ENCODE results near the gene MS4A15. TPM values are rescaled to one million over a fixed set of nuclear protein-coding genes. Genes with fewer than 3 reads are reported as not detected.

The MS4A15 gene
- total RNA-seq, 1 donor from 2014 or later, result not detected

DNA sequence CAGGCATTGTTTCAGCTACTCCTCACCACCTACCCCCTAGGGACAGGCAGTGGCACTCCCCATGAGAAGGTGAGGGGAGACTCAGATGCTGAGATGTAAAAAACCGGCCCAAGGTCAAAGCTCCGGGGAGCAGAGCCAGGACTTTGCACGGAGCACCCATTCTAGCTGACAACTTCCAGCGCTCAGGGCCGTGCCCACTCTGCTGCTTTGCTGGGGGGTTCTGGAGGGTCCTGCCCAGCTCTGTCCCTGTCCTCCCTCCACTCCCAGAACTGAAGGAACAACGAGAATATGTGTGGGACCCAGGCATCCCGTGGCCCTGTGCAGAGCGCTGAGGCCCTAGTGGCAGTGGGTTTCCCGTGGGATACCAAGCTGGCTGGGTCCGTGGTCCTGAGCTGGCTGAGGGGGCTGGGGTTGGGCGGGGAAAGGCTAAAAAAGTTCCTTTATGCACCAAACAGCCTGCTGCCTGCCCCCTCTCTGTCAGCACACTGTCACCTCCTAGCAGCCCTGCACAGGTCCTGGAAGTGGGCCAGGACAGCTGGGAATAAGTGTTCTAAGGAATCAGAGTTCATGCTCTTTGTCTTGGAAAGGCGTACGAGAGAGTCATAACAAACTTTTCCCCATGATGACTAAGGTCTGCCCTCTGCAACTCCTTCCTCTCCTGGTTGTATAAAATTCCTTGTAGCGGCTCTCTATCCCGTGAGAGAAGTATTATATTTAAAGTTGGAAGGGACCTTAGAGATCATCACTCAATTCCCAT, 30.3 kb downstream of the MS4A15 start:
- no peaks in the 10 kb centered on the region for H3K36me3 Mint-ChIP-seq (ENCODE audit: low read depth)
- no peak overlapping the region for H3K4me3 Mint-ChIP-seq
- no peaks in the 10 kb centered on the region for H3K9me3 Mint-ChIP-seq
- no peaks in the 10 kb centered on the region for H3K27me3 Mint-ChIP-seq
- intact Hi-C loops (cut with micrococcal nuclease), result no loop called here
- no peak overlapping the region for H3K27ac Mint-ChIP-seq
- DNase-seq, result no peak
- H3K4me1 Mint-ChIP-seq, result no peaks in the 10 kb centered on the region

DNA sequence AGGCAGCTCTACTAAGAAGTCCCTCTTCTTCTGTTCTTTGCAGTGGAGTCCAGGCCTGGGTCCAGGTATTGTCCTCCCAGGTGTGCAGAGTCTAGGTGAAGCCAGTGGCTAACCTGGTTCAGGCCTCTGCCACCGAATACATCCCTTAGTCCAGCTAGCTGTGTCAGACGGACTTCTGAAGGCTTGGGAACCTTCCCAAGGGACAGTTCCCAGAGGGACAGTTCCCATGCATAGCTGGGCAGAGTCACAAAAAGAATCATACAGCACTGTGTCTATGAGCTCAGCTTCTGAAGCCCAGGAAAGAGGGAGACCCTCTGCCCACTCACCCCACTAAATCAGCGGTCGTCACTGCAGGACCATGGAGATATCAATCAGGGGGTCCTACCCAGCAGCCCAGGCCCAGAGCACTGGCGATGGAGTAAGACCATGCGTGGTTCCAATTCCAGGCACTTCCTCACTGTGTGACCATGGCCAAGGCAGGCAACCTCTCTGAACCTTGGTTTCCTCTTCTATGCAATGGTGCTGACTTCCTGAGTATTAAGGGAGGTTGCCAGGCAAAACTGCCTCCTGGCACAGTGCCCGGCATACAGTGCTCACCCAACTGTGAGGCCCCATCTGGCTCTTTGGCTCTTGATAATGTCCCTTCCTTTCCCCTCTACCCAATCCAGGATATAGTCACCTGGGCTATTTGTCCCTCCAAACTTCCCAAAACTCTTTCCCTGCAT, 31.9 kb downstream of the MS4A15 start:
- intact Hi-C loops (cut with micrococcal nuclease), result no loop called here
- H3K27ac Mint-ChIP-seq, result no peak overlapping the region
- H3K36me3 Mint-ChIP-seq (ENCODE audit: low read depth), result no peaks in the 10 kb centered on the region
- no peaks in the 10 kb centered on the region for H3K4me1 Mint-ChIP-seq
- H3K27me3 Mint-ChIP-seq, result no peaks in the 10 kb centered on the region
- H3K4me3 Mint-ChIP-seq, result no peak overlapping the region
- DNase-seq, result no peak
- no peaks in the 10 kb centered on the region for H3K9me3 Mint-ChIP-seq

GRCh38 chr11:60790726-60791125, 34.1 kb downstream of the MS4A15 start:
- Mint-ChIP-seq H3K27me3 (no peaks in the 10 kb centered on the region), H3K4me3 (no peak overlapping the region), H3K36me3 (ENCODE audit: low read depth) (no peaks in the 10 kb centered on the region), H3K27ac (no peak overlapping the region), H3K9me3 (no peaks in the 10 kb centered on the region), H3K4me1 (no peaks in the 10 kb centered on the region)
- intact Hi-C loops (cut with micrococcal nuclease), result no loop called here
- no peak for DNase-seq

DNA sequence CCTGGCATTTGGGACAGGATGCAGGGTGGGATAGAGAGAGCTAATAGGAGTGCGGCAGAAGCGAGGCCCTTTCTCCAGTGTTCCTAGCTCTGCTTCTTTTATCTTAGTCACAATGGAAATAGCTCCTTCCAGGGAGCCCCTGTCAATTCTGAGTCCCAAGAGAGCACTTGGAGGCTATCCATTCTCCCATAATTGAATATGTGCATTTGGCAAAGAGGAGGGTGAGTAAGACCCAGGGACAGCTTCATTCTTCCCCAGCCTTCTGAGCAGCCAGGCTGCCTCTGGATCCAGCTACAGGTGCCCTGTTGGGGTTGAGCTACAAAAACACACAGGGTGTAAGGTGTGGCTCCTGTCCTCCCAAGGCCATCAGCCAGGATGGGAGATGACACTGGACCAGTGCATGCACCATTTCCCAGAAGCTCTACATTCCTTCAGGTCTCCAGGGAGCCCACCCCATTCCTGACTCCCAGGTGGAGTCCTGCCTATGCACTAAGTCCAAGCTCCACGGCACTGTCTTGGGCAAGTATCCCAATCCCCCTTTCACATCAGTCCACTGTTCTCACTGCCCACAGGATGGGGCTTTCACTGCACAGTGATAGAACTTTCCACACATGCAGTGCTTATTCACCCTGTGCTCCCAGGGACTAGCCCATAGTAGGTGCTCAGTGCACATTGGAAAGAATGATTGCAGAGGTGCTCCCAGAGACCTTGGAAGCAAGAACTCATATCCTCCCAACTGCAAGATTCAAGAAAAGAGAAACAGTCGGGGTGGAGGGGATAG, 34.7 kb downstream of the MS4A15 start:
- H3K27ac Mint-ChIP-seq, result no peak overlapping the region
- H3K36me3 Mint-ChIP-seq (ENCODE audit: low read depth), result no peaks in the 10 kb centered on the region
- H3K4me1 Mint-ChIP-seq, result no peaks in the 10 kb centered on the region
- no peaks in the 10 kb centered on the region for H3K9me3 Mint-ChIP-seq
- no peaks in the 10 kb centered on the region for H3K27me3 Mint-ChIP-seq
- no peak for DNase-seq
- intact Hi-C loops (cut with micrococcal nuclease), result no loop called here
- no peak overlapping the region for H3K4me3 Mint-ChIP-seq

DNA sequence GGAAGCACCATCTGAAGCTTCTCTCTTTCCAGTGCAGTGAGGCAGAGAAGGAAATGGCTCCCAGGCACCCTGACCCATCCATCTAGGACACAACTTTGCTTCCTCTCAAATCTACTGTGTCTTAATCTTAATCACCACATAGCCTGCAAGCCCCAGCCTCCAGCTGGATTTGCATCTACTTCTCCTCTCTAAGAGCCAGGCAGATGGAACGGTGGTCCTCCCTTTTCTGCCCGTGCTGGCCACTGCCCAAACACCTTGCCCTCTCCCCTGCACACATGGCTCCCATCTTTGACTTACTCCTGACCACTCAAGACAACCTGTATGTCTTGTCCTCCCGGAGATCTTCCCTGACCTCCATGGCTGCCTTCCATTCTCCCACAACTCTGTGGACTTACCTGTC, 35.9 kb downstream of the MS4A15 start:
- H3K27ac Mint-ChIP-seq, result no peak overlapping the region
- intact Hi-C loops (cut with micrococcal nuclease), result no loop called here
- DNase-seq, result no peak
- no peak overlapping the region for H3K4me3 Mint-ChIP-seq
- no peaks in the 10 kb centered on the region for H3K36me3 Mint-ChIP-seq (ENCODE audit: low read depth)
- H3K4me1 Mint-ChIP-seq, result no peaks in the 10 kb centered on the region
- no peaks in the 10 kb centered on the region for H3K9me3 Mint-ChIP-seq
- H3K27me3 Mint-ChIP-seq, result no peaks in the 10 kb centered on the region

GRCh38 chr11:60795291-60795690, 38.6 kb downstream of the MS4A15 start:
- no peaks in the 10 kb centered on the region for H3K27me3 Mint-ChIP-seq
- no peaks in the 10 kb centered on the region for H3K9me3 Mint-ChIP-seq
- no peaks in the 10 kb centered on the region for H3K4me1 Mint-ChIP-seq
- DNase-seq, result no peak
- H3K36me3 Mint-ChIP-seq (ENCODE audit: low read depth), result no peaks in the 10 kb centered on the region
- H3K4me3 Mint-ChIP-seq, result no peak overlapping the region
- no peak overlapping the region for H3K27ac Mint-ChIP-seq
- intact Hi-C loops (cut with micrococcal nuclease), result no loop called here

- H3K4me1 Mint-ChIP-seq, result no peaks in the 10 kb centered on the region
- intact Hi-C loops (cut with micrococcal nuclease), result no loop called here
- H3K4me3 Mint-ChIP-seq, result no peak overlapping the region
- no peaks in the 10 kb centered on the region for H3K9me3 Mint-ChIP-seq
- no peak for DNase-seq
- H3K36me3 Mint-ChIP-seq (ENCODE audit: low read depth), result no peaks in the 10 kb centered on the region
- H3K27ac Mint-ChIP-seq, result no peak overlapping the region
- H3K27me3 Mint-ChIP-seq, result peaks cover 6% of the 10 kb centered on the region
These were observed 41.4 kb downstream of the MS4A15 start for GRCh38 chr11:60797846-60798630.

- DNase-seq, result no peak
- peaks cover 8% of the 10 kb centered on the region for H3K27me3 Mint-ChIP-seq
- intact Hi-C loops (cut with micrococcal nuclease), result no loop called here
- H3K4me3 Mint-ChIP-seq, result no peak overlapping the region
- no peak overlapping the region for H3K27ac Mint-ChIP-seq
- H3K36me3 Mint-ChIP-seq (ENCODE audit: low read depth), result no peaks in the 10 kb centered on the region
- H3K4me1 Mint-ChIP-seq, result no peaks in the 10 kb centered on the region
- H3K9me3 Mint-ChIP-seq, result no peaks in the 10 kb centered on the region
These were observed 42.0 kb downstream of the MS4A15 start for GRCh38 chr11:60798631-60799030.

GRCh38 chr11:60801194-60801593, 44.5 kb downstream of the MS4A15 start:
- Mint-ChIP-seq H3K9me3 (no peaks in the 10 kb centered on the region), H3K27me3 (peaks cover 8% of the 10 kb centered on the region), H3K36me3 (ENCODE audit: low read depth) (no peaks in the 10 kb centered on the region), H3K4me1 (peaks cover 2% of the 10 kb centered on the region), H3K27ac (no peak overlapping the region), H3K4me3 (no peak overlapping the region)
- intact Hi-C loops (cut with micrococcal nuclease), result no loop called here
- no peak for DNase-seq

DNA sequence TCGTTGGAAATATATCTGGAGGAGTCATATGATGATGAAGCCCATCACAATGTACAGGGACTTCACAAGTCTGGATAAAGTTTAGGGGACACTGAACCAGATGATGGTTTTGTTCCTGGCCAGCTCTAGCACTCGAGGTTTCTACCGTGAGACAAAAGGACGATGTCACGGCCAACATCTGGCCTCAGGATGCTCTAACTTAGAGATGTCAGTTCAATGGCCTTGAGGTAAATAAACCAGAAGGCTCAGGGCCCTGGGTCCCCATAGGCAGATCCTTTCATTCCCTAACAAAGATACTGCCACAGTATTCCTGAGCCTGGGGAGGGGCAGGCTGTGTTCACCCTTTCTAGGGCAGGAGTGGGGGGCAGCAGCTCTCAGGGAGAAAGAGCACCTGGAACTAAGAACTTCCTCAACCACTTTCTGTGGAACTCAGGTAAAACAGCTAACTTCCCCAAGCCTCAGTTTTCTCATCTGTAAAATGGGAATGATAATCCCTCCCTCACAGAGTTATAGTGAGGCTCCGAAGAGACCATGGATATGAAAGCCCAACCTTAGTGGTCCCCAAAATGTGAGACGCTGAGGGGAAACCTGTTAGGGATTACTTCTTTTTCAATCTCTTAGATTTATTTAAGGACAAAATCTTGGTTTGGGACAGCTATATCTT, 46.7 kb downstream of the MS4A15 start:
- intact Hi-C loops (cut with micrococcal nuclease), result no loop called here
- Mint-ChIP-seq H3K4me3 (no peak overlapping the region), H3K4me1 (peaks cover 2% of the 10 kb centered on the region)

GRCh38 chr11:60809249-60809648, 52.6 kb downstream of the MS4A15 start:
- Mint-ChIP-seq H3K4me3 (no peak overlapping the region), H3K27me3 (no peaks in the 10 kb centered on the region), H3K9me3 (no peaks in the 10 kb centered on the region), H3K27ac (no peak overlapping the region), H3K36me3 (ENCODE audit: low read depth) (no peaks in the 10 kb centered on the region), H3K4me1 (peaks cover 2% of the 10 kb centered on the region)
- intact Hi-C loops (cut with micrococcal nuclease), result no loop called here
- no peak for DNase-seq

More for the DNA sequence above, 46.7 kb downstream of the MS4A15 start:
- H3K27ac Mint-ChIP-seq, result no peak overlapping the region
- no peaks in the 10 kb centered on the region for H3K9me3 Mint-ChIP-seq
- H3K36me3 Mint-ChIP-seq (ENCODE audit: low read depth), result no peaks in the 10 kb centered on the region
- peaks cover 8% of the 10 kb centered on the region for H3K27me3 Mint-ChIP-seq
- no peak for DNase-seq

- intact Hi-C loops (cut with micrococcal nuclease), result no loop called here
- Mint-ChIP-seq H3K27ac (no peak overlapping the region), H3K4me3 (no peak overlapping the region), H3K27me3 (no peaks in the 10 kb centered on the region), H3K36me3 (ENCODE audit: low read depth) (no peaks in the 10 kb centered on the region), H3K4me1 (peaks cover 2% of the 10 kb centered on the region), H3K9me3 (no peaks in the 10 kb centered on the region)
- no peak for DNase-seq
These were observed 53.0 kb downstream of the MS4A15 start for GRCh38 chr11:60809691-60810090.

DNA sequence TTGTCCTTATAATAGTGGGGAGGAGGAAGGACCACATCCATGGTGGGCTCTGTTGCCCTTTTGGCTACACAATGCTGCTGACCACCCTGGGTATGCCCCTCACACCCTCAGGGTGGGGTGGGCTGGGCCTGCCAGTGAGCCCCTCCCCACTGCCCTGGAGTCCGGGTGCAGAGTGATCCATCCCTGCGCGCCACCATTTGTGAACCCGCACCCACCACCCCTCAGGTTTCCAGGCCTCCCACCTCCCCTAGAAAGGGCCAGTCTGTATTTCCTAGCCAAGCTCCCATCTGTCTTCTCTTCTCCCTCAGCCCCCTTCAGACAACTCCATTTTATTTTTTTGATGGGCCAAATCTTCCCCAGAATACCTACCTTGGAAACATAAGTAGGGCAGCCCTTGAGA, 53.5 kb downstream of the MS4A15 start:
- H3K27ac Mint-ChIP-seq, result no peak overlapping the region
- H3K9me3 Mint-ChIP-seq, result no peaks in the 10 kb centered on the region
- H3K4me1 Mint-ChIP-seq, result peaks cover 2% of the 10 kb centered on the region
- no peaks in the 10 kb centered on the region for H3K27me3 Mint-ChIP-seq
- H3K4me3 Mint-ChIP-seq, result no peak overlapping the region
- no peaks in the 10 kb centered on the region for H3K36me3 Mint-ChIP-seq (ENCODE audit: low read depth)
- DNase-seq, result no peak
- intact Hi-C loops (cut with micrococcal nuclease), result no loop called here

Data from activated CD4-positive, alpha-beta T cell treated with anti-CD3 and anti-CD28 coated beads, Interleukin-2, amount 10 ng/mL, durations not matched to agents 24 days and 14 days (primary cell).